ENCODE data around the gene APOA4.

The APOA4 gene

GRCh38 chr11:116798368-116798767, 24.7 kb downstream of the APOA4 start:
- no peak for DNase-seq

- DNase-seq = no peak
Observed at GRCh38 chr11:116797816-116798215, 25.3 kb downstream of the APOA4 start.

- no peak for DNase-seq
Observed at GRCh38 chr11:116796548-116796947, 26.6 kb downstream of the APOA4 start.

- DNase-seq = no peak
Observed at GRCh38 chr11:116794851-116795250, 28.3 kb downstream of the APOA4 start.

GRCh38 chr11:116793772-116794097, 29.4 kb downstream of the APOA4 start:
- no peak for DNase-seq

- DNase-seq = no peak
Observed at GRCh38 chr11:116792869-116793771, 30.0 kb downstream of the APOA4 start.

- DNase-seq = no peak
Observed at GRCh38 chr11:116792144-116792868, 30.8 kb downstream of the APOA4 start.

GRCh38 chr11:116791813-116792143, 31.3 kb downstream of the APOA4 start, which contains the start of gene APOA5:
Gene APOA5 (minus strand): TSS chr11:116791879. CDS start chr11:116791860, 19 bp downstream.
- no peak for DNase-seq

- DNase-seq = peak; percentile 77
Observed at GRCh38 chr11:116791002-116791812, 31.9 kb downstream of the APOA4 start.

GRCh38 chr11:116790167-116791001, 32.7 kb downstream of the APOA4 start:
- no peak for DNase-seq

GRCh38 chr11:116788975-116789374, 34.1 kb downstream of the APOA4 start:
- DNase-seq = no peak

- no peak for DNase-seq
Observed at GRCh38 chr11:116788534-116788933, 34.6 kb downstream of the APOA4 start.

GRCh38 chr11:116787786-116788486, 35.2 kb downstream of the APOA4 start, which contains the start of gene ZPR1:
Gene ZPR1 (minus strand): TSS chr11:116788023. CDS start chr11:116787990, 33 bp downstream.
- DNase-seq = peak; percentile 72

GRCh38 chr11:116787436-116787785, 35.7 kb downstream of the APOA4 start:
- DNase-seq = no peak

- no peak for DNase-seq
Observed at GRCh38 chr11:116786966-116787365, 36.1 kb downstream of the APOA4 start.

- DNase-seq = no peak
Observed at GRCh38 chr11:116786326-116786725, 36.8 kb downstream of the APOA4 start.

GRCh38 chr11:116782728-116783127, 40.4 kb downstream of the APOA4 start:
- DNase-seq = no peak

- DNase-seq = no peak
Observed at GRCh38 chr11:116778556-116778955, 44.5 kb downstream of the APOA4 start.

GRCh38 chr11:116777056-116777455, 46.0 kb downstream of the APOA4 start:
- DNase-seq = no peak

- no peak for DNase-seq
Observed at GRCh38 chr11:116776522-116776984, 46.6 kb downstream of the APOA4 start.

GRCh38 chr11:116775975-116776374, 47.1 kb downstream of the APOA4 start:
- DNase-seq = no peak

- no peak for DNase-seq
Observed at GRCh38 chr11:116774661-116775060, 48.4 kb downstream of the APOA4 start.

Measured in NCI-H146 (cell line).